ENCODE data around the gene ST6GAL1. TPM values are rescaled to one million over a fixed set of nuclear protein-coding genes. Genes with fewer than 3 reads are reported as not detected.

The ST6GAL1 gene
- total and polyA plus RNA-seq, 12 donors: 7.2 to 95.0 (median 55.4) TPM

GRCh38 chr3:187012609-187013051, 82.3 kb downstream of the ST6GAL1 start:
- Histone ChIP-seq H3K27me3 (no peaks in the 10 kb centered on the region), H3K9me3 (replicated peaks in 1 of 3) (no peaks in the 10 kb centered on the region), H3K4me3 (no peak overlapping the region), H3K4me1 (replicated peaks in 1 of 2) (peaks cover 0 to 17% of the 10 kb centered on the region in 2 donors), H3K36me3 (replicated peaks in 1 of 2) (no peaks in the 10 kb centered on the region), H3K27ac (peak overlapping the region in 4 of 5 donors; percentile 13 to 86 (median 48))
- 52 to 58% (median 55%) methylated on average over 7 of the region's 7 CpGs for WGBS, 4 donors
- intact Hi-C loops (cut with DNase I): no loop called here
- TF ChIP-seq, protein P1, sequence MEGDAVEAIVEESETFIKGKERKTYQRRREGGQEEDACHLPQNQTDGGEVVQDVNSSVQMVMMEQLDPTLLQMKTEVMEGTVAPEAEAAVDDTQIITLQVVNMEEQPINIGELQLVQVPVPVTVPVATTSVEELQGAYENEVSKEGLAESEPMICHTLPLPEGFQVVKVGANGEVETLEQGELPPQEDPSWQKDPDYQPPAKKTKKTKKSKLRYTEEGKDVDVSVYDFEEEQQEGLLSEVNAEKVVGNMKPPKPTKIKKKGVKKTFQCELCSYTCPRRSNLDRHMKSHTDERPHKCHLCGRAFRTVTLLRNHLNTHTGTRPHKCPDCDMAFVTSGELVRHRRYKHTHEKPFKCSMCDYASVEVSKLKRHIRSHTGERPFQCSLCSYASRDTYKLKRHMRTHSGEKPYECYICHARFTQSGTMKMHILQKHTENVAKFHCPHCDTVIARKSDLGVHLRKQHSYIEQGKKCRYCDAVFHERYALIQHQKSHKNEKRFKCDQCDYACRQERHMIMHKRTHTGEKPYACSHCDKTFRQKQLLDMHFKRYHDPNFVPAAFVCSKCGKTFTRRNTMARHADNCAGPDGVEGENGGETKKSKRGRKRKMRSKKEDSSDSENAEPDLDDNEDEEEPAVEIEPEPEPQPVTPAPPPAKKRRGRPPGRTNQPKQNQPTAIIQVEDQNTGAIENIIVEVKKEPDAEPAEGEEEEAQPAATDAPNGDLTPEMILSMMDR (IDR thresholded peaks at IDR 0.05): no peak
- no peak for TF ChIP-seq POLR2A (IDR thresholded peaks at IDR 0.05)
- peak in 2 of 7 donors; percentile 10 to 23 for DNase-seq

DNA sequence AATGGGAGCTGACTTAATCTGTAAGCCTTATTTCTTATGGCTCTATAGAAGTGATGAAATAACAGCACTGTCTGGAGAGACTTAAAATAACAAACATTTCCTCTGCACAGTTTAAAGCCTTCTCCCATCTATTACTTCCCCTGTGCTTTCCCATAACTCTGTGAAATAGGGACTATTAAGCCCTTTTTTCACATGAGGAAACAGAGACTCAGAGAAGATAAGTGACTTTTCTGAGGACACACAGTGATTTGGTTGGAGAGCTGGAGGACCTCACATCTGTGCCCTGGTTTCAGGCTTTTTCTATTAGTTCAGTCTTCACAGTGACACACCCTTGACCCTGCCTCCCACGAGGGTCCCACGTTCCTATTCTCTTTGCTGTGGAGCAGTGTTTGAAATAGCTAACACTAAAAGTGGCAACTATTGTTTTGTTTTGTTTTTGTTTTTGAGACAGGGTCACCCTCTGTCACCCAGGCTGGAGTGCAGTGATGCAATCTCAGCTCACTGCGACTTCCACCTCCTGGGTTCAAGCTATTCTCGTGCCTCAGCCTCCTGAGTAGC, 82.9 kb downstream of the ST6GAL1 start:
- Histone ChIP-seq H3K9me3 (replicated peaks in 1 of 3) (no peaks in the 10 kb centered on the region), H3K4me3 (no peak overlapping the region), H3K36me3 (replicated peaks in 1 of 2) (no peaks in the 10 kb centered on the region), H3K27me3 (no peaks in the 10 kb centered on the region), H3K4me1 (replicated peaks in 1 of 2) (peaks cover 0 to 20% of the 10 kb centered on the region in 2 donors), H3K27ac (peak overlapping the region in 2 of 5 donors; percentile 52 to 86)
- TF ChIP-seq, protein P1 (IDR thresholded peaks at IDR 0.05): no peak
- no peak for TF ChIP-seq POLR2A (IDR thresholded peaks at IDR 0.05)
- intact Hi-C loops (cut with DNase I): no loop called here
- 54 to 66% (median 60%) methylated on average over 4 of the region's 4 CpGs for WGBS, 4 donors
- DNase-seq: no peak

DNA sequence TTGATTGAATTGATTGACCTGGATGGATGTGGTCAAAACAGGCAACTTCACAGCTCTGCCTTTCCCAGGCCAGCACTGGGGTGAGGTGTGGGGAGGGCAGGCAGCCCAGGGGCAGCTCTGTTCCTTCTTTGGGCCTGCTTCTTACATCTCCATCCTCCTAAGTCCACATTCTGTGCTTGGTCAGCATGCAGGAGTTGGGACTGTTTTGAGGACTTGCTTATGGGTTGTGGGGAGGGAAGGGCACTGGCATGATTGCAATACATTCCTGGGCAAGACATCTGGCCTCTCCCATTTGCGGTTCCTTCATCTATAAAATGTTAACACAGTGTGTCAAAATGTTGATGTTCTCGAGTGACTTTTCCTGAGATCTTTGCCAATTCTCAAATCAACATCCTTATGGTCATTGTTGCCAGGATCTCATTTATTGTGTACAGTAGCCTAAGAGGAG, 84.1 kb downstream of the ST6GAL1 start:
- Histone ChIP-seq H3K27ac (peak overlapping the region in 1 of 5 donors; percentile 31), H3K9me3 (replicated peaks in 1 of 3) (no peaks in the 10 kb centered on the region), H3K27me3 (no peaks in the 10 kb centered on the region), H3K4me1 (replicated peaks in 1 of 2) (peaks cover 0 to 20% of the 10 kb centered on the region in 2 donors), H3K36me3 (replicated peaks in 1 of 2) (no peaks in the 10 kb centered on the region), H3K4me3 (no peak overlapping the region)
- no peak for TF ChIP-seq POLR2A (IDR thresholded peaks at IDR 0.05)
- TF ChIP-seq, protein P1 (IDR thresholded peaks at IDR 0.05): no peak
- intact Hi-C loops (cut with DNase I): no loop called here
- 60 to 69% (median 66%) methylated on average over 2 of the region's 2 CpGs for WGBS, 4 donors
- DNase-seq: peak in 2 of 7 donors; percentile 18 to 25

DNA sequence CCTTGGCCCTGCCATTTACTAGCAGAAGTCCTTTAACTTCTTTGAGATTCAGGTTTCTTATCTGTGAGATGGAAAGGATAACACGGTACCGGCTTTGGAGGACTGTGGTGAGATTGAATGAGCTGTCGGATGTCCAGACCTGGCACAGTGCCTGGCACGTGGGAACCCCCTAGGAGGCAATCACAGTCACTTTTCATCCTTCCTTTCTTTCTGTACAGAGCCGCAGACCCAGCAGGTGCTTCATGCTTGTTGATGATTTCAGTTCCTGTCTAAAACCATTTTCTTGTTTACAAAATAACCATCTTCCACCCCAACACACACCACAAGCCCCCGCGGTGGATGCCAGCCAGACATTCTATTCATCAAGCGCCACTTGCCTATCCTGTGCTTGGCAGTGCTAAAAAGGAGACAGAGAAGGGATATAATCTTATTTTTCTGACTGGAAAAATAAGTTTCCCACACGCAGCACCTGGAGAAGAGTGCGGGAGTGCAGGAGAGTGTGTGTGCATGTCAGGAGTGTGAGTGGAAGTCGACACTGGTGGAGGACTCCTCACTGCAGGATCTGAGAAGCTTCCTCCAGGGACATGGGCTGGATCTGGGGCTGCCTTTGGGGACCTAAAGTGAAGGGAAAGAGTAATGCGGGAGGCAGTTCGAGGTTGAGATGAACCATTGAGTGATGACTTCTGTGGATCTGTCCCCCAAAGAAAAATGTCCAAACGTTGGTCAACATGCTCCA, 85.7 kb downstream of the ST6GAL1 start:
- TF ChIP-seq, protein P1 (IDR thresholded peaks at IDR 0.05): no peak
- TF ChIP-seq POLR2A (IDR thresholded peaks at IDR 0.05): no peak
- intact Hi-C loops (cut with DNase I): no loop called here
- no peaks in the 10 kb centered on the region for H3K9me3 ChIP-seq (replicated peaks in 1 of 3)
- H3K4me3 ChIP-seq: no peak overlapping the region
- peak in 1 of 7 donors; percentile 20 for DNase-seq
- no peaks in the 10 kb centered on the region for H3K27me3 ChIP-seq
- H3K27ac ChIP-seq: no peak overlapping the region
- peaks cover 0 to 15% of the 10 kb centered on the region in 2 donors for H3K4me1 ChIP-seq (replicated peaks in 1 of 2)
- WGBS, 4 donors: 68 to 75% (median 74%) methylated on average over 14 of the region's 14 CpGs
- H3K36me3 ChIP-seq (replicated peaks in 1 of 2): no peaks in the 10 kb centered on the region
